Measurements from ENCODE around the gene PIGR. TPM values are rescaled to one million over a fixed set of nuclear protein-coding genes. Genes with fewer than 3 reads are reported as not detected.

PIGR gene
- polyA plus RNA-seq, 1 experiment = not detected

GRCh38 chr1:206933333-206933945, 12.8 kb downstream of the PIGR start:
- no peak for DNase-seq (ENCODE audit: low read depth, low spot score)
- TF ChIP-seq, protein P1, sequence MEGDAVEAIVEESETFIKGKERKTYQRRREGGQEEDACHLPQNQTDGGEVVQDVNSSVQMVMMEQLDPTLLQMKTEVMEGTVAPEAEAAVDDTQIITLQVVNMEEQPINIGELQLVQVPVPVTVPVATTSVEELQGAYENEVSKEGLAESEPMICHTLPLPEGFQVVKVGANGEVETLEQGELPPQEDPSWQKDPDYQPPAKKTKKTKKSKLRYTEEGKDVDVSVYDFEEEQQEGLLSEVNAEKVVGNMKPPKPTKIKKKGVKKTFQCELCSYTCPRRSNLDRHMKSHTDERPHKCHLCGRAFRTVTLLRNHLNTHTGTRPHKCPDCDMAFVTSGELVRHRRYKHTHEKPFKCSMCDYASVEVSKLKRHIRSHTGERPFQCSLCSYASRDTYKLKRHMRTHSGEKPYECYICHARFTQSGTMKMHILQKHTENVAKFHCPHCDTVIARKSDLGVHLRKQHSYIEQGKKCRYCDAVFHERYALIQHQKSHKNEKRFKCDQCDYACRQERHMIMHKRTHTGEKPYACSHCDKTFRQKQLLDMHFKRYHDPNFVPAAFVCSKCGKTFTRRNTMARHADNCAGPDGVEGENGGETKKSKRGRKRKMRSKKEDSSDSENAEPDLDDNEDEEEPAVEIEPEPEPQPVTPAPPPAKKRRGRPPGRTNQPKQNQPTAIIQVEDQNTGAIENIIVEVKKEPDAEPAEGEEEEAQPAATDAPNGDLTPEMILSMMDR (IDR thresholded peaks at IDR 0.05; ENCODE audit: low read depth, low read length) = peak; percentile 47
- H3K9me3 ChIP-seq (ENCODE audit: control insufficient read depth, insufficient read depth, low read length) = no peaks in the 10 kb centered on the region; the same call in 1 of the 2 replicates
- H3K4me3 ChIP-seq (ENCODE audit: low read depth, low read length) = no peak overlapping the region
- H3K27ac ChIP-seq (ENCODE audit: low read depth, low read length) = no peak overlapping the region
- ChIA-PET POLR2A (no interaction called here), CTCF (interaction anchor here (0.6 to 3.0 kb wide), 7 partner anchors 12 to 302 kb away, joined by 3 to 13 read pairs (median 4); partner anchors contain the start of gene FCMR)
- peaks cover 19% of the 10 kb centered on the region for H3K27me3 ChIP-seq (ENCODE audit: control insufficient read depth, insufficient read depth, low read length)

- Histone ChIP-seq H3K9me3 (ENCODE audit: control insufficient read depth, insufficient read depth, low read length) (no peaks in the 10 kb centered on the region; the same call in 1 of the 2 replicates), H3K27me3 (ENCODE audit: control insufficient read depth, insufficient read depth, low read length) (peaks cover 18% of the 10 kb centered on the region), H3K4me3 (ENCODE audit: low read depth, low read length) (no peak overlapping the region), H3K27ac (ENCODE audit: low read depth, low read length) (no peak overlapping the region)
- ChIA-PET POLR2A (no interaction called here), CTCF (interaction anchor here (0.6 to 3.0 kb wide), 7 partner anchors 10 to 567 kb away, joined by 3 to 13 read pairs (median 4); no protein-coding TSS in a partner anchor)
- DNase-seq (ENCODE audit: low read depth, low spot score) = no peak
- TF ChIP-seq, protein P1 (IDR thresholded peaks at IDR 0.05; ENCODE audit: low read depth, low read length) = no peak
These were observed 14.1 kb downstream of the PIGR start for GRCh38 chr1:206932177-206932576.

DNA sequence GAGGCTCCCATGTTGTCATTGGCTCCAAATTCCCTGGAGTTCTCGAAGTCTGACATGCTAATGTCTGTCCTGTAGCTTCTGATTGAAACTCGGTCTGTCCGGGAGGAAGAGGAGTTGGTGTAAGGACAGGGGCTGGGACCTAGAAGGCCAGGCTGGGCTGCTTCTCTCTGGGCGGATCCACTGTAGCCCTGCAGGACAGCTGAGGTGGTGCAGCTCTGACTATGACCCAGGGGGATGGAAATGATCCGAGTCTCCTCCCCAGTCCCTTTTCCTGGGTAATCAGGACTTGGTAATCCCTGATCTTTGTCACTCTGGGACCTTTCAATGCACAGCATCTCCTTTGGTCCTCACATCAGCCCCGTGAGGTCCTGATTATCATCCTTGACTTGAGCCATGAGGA, 14.6 kb downstream of the PIGR start:
- TF ChIP-seq, protein P1 (IDR thresholded peaks at IDR 0.05; ENCODE audit: low read depth, low read length) = peak; percentile 28
- DNase-seq (ENCODE audit: low read depth, low spot score) = no peak
- no peak overlapping the region for H3K4me3 ChIP-seq (ENCODE audit: low read depth, low read length)
- CTCF ChIA-PET = interaction anchor here (0.6 to 3.0 kb wide), 7 partner anchors 9 to 568 kb away, joined by 3 to 13 read pairs (median 4); no protein-coding TSS in a partner anchor
- no peak overlapping the region for H3K27ac ChIP-seq (ENCODE audit: low read depth, low read length)
- H3K9me3 ChIP-seq (ENCODE audit: control insufficient read depth, insufficient read depth, low read length) = no peaks in the 10 kb centered on the region; the same call in 1 of the 2 replicates
- H3K27me3 ChIP-seq (ENCODE audit: control insufficient read depth, insufficient read depth, low read length) = peaks cover 15% of the 10 kb centered on the region
- POLR2A ChIA-PET = no interaction called here

- CTCF ChIA-PET = no interaction called here
These were observed 16.0 kb downstream of the PIGR start for GRCh38 chr1:206930210-206930798.

More at GRCh38 chr1:206930210-206930798, 16.0 kb downstream of the PIGR start:
- no peaks in the 10 kb centered on the region for H3K9me3 ChIP-seq (ENCODE audit: control insufficient read depth, insufficient read depth, low read length)
- POLR2A ChIA-PET = no interaction called here
- H3K4me3 ChIP-seq (ENCODE audit: low read depth, low read length) = no peak overlapping the region
- H3K27ac ChIP-seq (ENCODE audit: low read depth, low read length) = no peak overlapping the region
- H3K27me3 ChIP-seq (ENCODE audit: control insufficient read depth, insufficient read depth, low read length) = peaks cover 11% of the 10 kb centered on the region
- DNase-seq (ENCODE audit: low read depth, low spot score) = no peak
- TF ChIP-seq, protein P1 (IDR thresholded peaks at IDR 0.05; ENCODE audit: low read depth, low read length) = no peak
